Measurements from ENCODE around the gene SNRPD1. TPM values are rescaled to one million over a fixed set of nuclear protein-coding genes. Genes with fewer than 3 reads are reported as not detected.
"Not testable (repeated sequence)": the region's sequence is repeated elsewhere in the genome, so short reads cannot be mapped to it uniquely, and the experiment has no call there.

Gene SNRPD1
- polyA plus RNA-seq, 1 donor = 86.0 TPM

DNA sequence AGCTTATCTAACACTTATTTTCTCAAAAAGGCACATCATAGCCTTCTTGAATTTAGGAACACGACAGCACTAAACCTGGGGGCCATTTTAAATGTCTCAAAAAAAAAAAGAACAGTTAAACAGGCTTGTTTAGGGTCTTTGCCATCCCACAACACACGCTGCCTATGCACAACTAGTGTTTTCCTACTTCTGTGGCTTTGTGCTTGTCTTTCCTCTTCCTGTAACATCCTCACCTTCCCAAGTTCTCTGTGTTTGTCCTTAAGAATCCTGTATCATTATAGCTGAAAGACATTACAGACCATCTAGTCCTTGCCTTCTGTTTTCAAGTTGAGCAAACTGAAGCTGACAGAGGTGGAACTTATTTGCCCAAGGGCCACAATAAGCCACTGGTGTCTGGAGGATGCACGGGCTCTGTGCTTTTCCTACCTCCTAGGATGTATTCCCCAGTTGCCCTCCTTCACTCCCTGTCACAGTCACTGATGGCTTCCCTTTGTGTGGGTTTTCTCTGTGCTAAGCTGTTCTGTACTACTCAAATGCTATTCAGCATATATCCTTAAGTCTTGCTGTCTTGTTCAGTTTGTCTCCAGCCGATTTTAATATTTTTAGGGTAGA lies 22.6 kb downstream of the SNRPD1 start:
- WGBS (ENCODE audit: insufficient coverage, low lambda C conversion rate) = 84% methylated on average over 2 of the region's 4 CpGs
- Histone ChIP-seq H3K4me1 (ENCODE audit: control insufficient read depth, insufficient read depth, low read length) (no peaks in the 10 kb centered on the region), H3K27me3 (ENCODE audit: control insufficient read depth, insufficient read depth, low read length) (no peaks in the 10 kb centered on the region), H3K36me3 (ENCODE audit: control insufficient read depth, insufficient read depth, low read length) (peaks cover 15% of the 10 kb centered on the region), H3K4me3 (ENCODE audit: low read length) (no peak overlapping the region), H3K9me3 (ENCODE audit: control insufficient read depth, low read depth, low read length) (no peaks in the 10 kb centered on the region), H3K27ac (ENCODE audit: low read length) (no peak overlapping the region)
- no peak for DNase-seq

DNA sequence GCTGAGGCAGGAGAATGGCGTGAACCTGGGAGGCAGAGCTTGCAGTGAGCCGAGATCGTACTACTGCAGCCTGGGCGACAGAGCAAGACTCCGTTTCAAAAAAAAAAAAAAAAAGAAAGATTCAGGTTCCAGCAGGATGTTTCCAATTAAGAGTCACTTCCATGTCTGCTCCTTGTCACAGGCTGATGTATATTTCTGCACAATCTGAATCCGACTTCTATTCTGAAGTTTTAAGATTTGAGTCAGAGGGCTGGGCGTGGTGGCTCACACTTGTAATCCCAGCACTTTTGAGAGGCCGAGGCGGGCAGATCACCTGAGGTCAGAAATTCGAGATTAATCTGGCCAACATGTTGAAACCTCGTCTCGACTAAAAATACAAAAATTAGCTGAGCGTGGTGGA lies 24.7 kb downstream of the SNRPD1 start:
- no peak overlapping the region for H3K4me3 ChIP-seq (ENCODE audit: low read length)
- H3K9me3 ChIP-seq (ENCODE audit: control insufficient read depth, low read depth, low read length) = no peaks in the 10 kb centered on the region
- WGBS (ENCODE audit: insufficient coverage, low lambda C conversion rate) = 90% methylated on average over 2 of the region's 13 CpGs
- H3K27ac ChIP-seq (ENCODE audit: low read length) = no peak overlapping the region
- H3K27me3 ChIP-seq (ENCODE audit: control insufficient read depth, insufficient read depth, low read length) = no peaks in the 10 kb centered on the region
- no peak for DNase-seq
- no peaks in the 10 kb centered on the region for H3K4me1 ChIP-seq (ENCODE audit: control insufficient read depth, insufficient read depth, low read length)
- H3K36me3 ChIP-seq (ENCODE audit: control insufficient read depth, insufficient read depth, low read length) = peaks cover 4% of the 10 kb centered on the region

DNA sequence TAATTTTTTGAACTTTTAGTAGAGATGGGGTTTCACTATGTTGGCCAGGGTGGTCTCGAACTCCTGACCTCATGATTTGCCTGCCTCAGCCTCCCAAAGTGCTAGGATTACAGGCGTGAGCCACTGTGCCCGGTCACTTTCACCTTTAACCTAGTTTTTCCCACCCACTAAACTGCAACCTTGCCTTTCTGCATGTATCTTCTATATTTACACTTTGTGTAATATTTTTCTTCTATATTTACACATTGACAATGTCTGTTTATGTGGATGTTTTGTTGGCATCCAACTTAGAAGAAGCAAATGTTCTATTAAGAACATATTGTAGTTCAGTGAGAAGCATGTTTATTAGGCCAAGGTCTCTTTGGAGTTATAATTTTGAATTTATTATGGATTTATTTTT lies 26.7 kb downstream of the SNRPD1 start:
- Histone ChIP-seq H3K4me3 (ENCODE audit: low read length) (no peak overlapping the region), H3K27ac (ENCODE audit: low read length) (no peak overlapping the region), H3K4me1 (ENCODE audit: control insufficient read depth, insufficient read depth, low read length) (no peaks in the 10 kb centered on the region), H3K9me3 (ENCODE audit: control insufficient read depth, low read depth, low read length) (no peaks in the 10 kb centered on the region), H3K27me3 (ENCODE audit: control insufficient read depth, insufficient read depth, low read length) (no peaks in the 10 kb centered on the region), H3K36me3 (ENCODE audit: control insufficient read depth, insufficient read depth, low read length) (no peaks in the 10 kb centered on the region)
- DNase-seq = no peak
- WGBS (ENCODE audit: insufficient coverage, low lambda C conversion rate) = no CpG with 5 or more reads among the region's 3 CpGs

DNA sequence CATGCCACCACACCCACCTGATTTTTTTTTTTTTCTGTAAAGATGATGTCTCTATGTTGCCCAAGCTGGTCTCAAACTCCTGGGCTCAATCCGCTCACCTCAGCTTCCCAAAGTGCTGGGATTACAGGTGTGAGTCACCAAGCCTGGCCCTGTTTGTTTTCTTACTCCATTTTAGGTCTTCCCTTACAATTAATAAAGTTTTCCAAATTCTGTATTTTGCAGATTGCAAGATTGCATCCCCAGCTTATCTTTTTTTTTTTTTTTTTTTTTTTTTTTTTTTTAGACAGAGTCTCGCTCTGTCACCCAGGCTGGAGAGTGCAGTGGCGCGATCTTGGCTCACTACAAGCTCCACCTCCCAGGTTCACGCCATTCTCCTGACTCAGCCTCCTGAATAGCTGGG lies 28.3 kb downstream of the SNRPD1 start:
- H3K4me3 ChIP-seq (ENCODE audit: low read length); H3K27ac ChIP-seq (ENCODE audit: low read length); DNase-seq; H3K27me3 ChIP-seq (ENCODE audit: control insufficient read depth, insufficient read depth, low read length); H3K36me3 ChIP-seq (ENCODE audit: control insufficient read depth, insufficient read depth, low read length); H3K9me3 ChIP-seq (ENCODE audit: control insufficient read depth, low read depth, low read length); H3K4me1 ChIP-seq (ENCODE audit: control insufficient read depth, insufficient read depth, low read length): not testable (repeated sequence)
- WGBS (ENCODE audit: insufficient coverage, low lambda C conversion rate) = no CpG with 5 or more reads among the region's 5 CpGs

DNA sequence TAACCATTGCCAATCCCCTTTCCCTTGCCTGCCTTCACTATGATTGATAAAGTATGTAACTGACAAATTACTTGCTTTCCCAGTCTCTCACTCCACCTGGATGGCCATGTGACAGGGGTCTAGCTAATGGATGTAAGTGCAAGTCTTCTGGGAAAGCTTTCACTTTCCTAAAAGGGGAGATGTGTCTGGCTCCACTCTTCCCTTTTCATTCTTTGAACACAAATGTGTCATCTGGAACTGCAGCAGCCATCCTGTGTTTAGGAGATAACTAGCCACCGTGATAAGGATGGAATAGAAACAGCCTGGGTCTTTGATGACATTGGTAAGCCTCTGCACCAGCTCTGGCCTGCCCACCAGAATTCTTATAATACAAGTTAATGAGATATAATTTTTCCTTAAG lies 38.2 kb downstream of the SNRPD1 start:
- Histone ChIP-seq H3K27ac (ENCODE audit: low read length) (no peak overlapping the region), H3K27me3 (ENCODE audit: control insufficient read depth, insufficient read depth, low read length) (no peaks in the 10 kb centered on the region), H3K4me1 (ENCODE audit: control insufficient read depth, insufficient read depth, low read length) (no peaks in the 10 kb centered on the region), H3K4me3 (ENCODE audit: low read length) (no peak overlapping the region), H3K9me3 (ENCODE audit: control insufficient read depth, low read depth, low read length) (no peaks in the 10 kb centered on the region), H3K36me3 (ENCODE audit: control insufficient read depth, insufficient read depth, low read length) (peaks cover 11% of the 10 kb centered on the region)
- DNase-seq = no peak
- no CpG with 5 or more reads among the region's 1 CpG for WGBS (ENCODE audit: insufficient coverage, low lambda C conversion rate)

DNA sequence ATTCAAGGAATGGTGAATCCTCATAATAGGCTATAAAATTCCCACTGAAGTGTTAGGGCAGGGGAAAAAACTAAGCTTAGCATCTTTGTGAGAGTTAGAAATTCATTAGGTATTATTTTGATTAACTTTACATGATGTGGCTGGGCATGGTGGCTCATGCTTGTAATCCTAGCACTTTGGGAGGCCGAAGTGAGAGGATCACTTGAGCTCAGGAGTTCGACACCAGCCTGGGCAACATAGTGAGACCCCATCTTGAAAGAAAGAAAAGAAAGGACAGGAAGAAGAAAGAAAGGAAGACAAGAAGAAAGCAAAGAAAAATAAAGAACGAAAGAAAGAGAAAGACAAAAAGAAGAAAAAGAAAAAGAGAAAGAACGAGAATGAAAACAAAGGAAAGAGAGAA lies 40.0 kb downstream of the SNRPD1 start:
- H3K9me3 ChIP-seq (ENCODE audit: control insufficient read depth, low read depth, low read length) = no peaks in the 10 kb centered on the region
- H3K4me1 ChIP-seq (ENCODE audit: control insufficient read depth, insufficient read depth, low read length) = no peaks in the 10 kb centered on the region
- no peaks in the 10 kb centered on the region for H3K27me3 ChIP-seq (ENCODE audit: control insufficient read depth, insufficient read depth, low read length)
- H3K36me3 ChIP-seq (ENCODE audit: control insufficient read depth, insufficient read depth, low read length) = peaks cover 11% of the 10 kb centered on the region
- no peak for DNase-seq
- H3K4me3 ChIP-seq (ENCODE audit: low read length) = no peak overlapping the region
- no peak overlapping the region for H3K27ac ChIP-seq (ENCODE audit: low read length)
- WGBS (ENCODE audit: insufficient coverage, low lambda C conversion rate) = 100% methylated on average over 4 of the region's 4 CpGs

DNA sequence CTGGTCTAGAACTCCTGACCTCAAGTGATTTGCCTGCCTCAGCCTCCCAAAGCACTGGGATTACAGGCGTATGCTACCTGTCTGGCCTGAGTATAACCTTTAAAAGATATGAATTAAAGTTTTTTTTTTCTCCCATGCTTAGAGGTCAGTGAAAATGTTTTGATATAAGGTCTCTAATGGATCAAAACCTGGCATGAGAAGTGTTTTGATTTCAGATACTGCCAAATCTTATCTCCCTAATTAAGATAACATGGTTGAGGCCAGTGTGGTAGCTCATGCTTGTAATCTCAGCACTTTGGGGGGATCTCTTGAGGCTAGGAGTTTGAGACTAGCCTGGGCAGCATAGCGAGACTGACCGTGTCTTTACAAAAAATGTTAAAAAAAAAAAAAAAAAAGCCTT lies 41.2 kb downstream of the SNRPD1 start:
- no peaks in the 10 kb centered on the region for H3K9me3 ChIP-seq (ENCODE audit: control insufficient read depth, low read depth, low read length)
- H3K27ac ChIP-seq (ENCODE audit: low read length) = no peak overlapping the region
- no peak for DNase-seq
- H3K36me3 ChIP-seq (ENCODE audit: control insufficient read depth, insufficient read depth, low read length) = peaks cover 14% of the 10 kb centered on the region
- WGBS (ENCODE audit: insufficient coverage, low lambda C conversion rate) = no CpG with 5 or more reads among the region's 3 CpGs
- no peak overlapping the region for H3K4me3 ChIP-seq (ENCODE audit: low read length)
- H3K27me3 ChIP-seq (ENCODE audit: control insufficient read depth, insufficient read depth, low read length) = no peaks in the 10 kb centered on the region
- no peaks in the 10 kb centered on the region for H3K4me1 ChIP-seq (ENCODE audit: control insufficient read depth, insufficient read depth, low read length)

DNA sequence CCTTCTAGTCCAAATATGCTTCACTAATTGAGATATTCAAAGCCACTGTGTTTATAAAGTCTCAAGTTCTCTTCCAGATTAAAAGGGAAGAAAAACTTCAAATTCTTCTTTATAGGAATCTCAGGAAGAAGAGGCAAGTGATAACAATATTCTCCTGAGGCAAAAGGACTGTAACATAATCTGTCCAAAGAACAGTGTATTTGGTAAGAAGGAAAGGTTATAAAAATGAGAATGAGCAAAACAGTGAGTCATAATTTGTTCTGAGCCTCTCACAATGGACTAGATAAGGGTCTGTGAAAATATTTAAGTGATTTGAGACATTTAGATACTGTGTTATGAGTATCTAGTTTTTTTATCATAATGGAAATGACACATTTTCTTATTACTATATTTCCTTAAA lies 44.3 kb downstream of the SNRPD1 start:
- Histone ChIP-seq H3K27me3 (ENCODE audit: control insufficient read depth, insufficient read depth, low read length) (no peaks in the 10 kb centered on the region), H3K27ac (ENCODE audit: low read length) (no peak overlapping the region), H3K9me3 (ENCODE audit: control insufficient read depth, low read depth, low read length) (no peaks in the 10 kb centered on the region), H3K4me1 (ENCODE audit: control insufficient read depth, insufficient read depth, low read length) (no peaks in the 10 kb centered on the region), H3K4me3 (ENCODE audit: low read length) (no peak overlapping the region), H3K36me3 (ENCODE audit: control insufficient read depth, insufficient read depth, low read length) (peaks cover 9% of the 10 kb centered on the region)
- no peak for DNase-seq

DNA sequence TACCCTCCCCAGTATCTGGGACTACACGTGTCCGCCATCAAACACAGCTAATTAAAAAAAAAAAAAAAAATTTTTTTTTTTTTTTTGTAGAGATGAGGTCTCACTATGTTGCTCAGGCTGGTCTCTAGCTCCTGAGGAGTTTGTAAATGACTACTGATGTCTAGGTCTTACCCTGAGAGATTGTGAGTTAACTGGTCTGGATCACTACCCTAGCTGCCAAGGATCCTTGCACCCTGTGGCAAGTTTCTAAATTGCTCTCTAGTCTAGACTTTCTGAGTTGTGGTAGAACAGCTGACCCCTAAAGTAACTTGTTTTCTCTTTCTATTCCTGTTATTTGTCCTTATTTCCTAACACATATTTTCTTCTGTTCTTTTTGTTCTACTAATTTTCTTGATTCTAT lies 48.0 kb downstream of the SNRPD1 start:
- WGBS (ENCODE audit: insufficient coverage, low lambda C conversion rate) = no CpG with 5 or more reads among the region's 2 CpGs
- DNase-seq = no peak
- H3K4me3 ChIP-seq (ENCODE audit: low read length) = no peak overlapping the region
- H3K4me1 ChIP-seq (ENCODE audit: control insufficient read depth, insufficient read depth, low read length) = no peaks in the 10 kb centered on the region
- no peaks in the 10 kb centered on the region for H3K27me3 ChIP-seq (ENCODE audit: control insufficient read depth, insufficient read depth, low read length)
- no peak overlapping the region for H3K27ac ChIP-seq (ENCODE audit: low read length)
- no peaks in the 10 kb centered on the region for H3K9me3 ChIP-seq (ENCODE audit: control insufficient read depth, low read depth, low read length)
- peaks cover 16% of the 10 kb centered on the region for H3K36me3 ChIP-seq (ENCODE audit: control insufficient read depth, insufficient read depth, low read length)

DNA sequence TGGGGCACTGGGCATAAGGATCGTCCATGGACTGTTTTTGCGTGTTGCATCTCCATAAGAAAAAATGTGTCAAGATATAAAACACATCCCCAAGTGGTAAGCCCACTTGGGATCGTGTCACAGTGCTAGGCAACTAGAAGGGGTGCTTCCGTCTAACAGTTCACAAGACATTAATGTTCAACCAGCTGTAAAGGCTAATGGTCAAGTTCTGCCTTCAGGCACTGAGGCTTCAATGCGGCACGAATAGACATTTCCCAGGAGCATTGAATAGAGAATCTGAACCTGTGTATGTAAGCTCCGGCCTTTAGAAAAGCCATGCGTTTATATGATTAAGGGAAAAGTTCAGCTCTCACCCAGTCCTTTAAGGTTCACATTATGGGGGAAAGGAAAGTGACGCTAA lies 50.5 kb downstream of the SNRPD1 start:
- no peak for DNase-seq
- no peak overlapping the region for H3K27ac ChIP-seq (ENCODE audit: low read length)
- no peaks in the 10 kb centered on the region for H3K27me3 ChIP-seq (ENCODE audit: control insufficient read depth, insufficient read depth, low read length)
- H3K4me3 ChIP-seq (ENCODE audit: low read length) = no peak overlapping the region
- no peaks in the 10 kb centered on the region for H3K4me1 ChIP-seq (ENCODE audit: control insufficient read depth, insufficient read depth, low read length)
- H3K9me3 ChIP-seq (ENCODE audit: control insufficient read depth, low read depth, low read length) = no peaks in the 10 kb centered on the region
- WGBS (ENCODE audit: insufficient coverage, low lambda C conversion rate) = 100% methylated on average over 2 of the region's 9 CpGs
- peaks cover 16% of the 10 kb centered on the region for H3K36me3 ChIP-seq (ENCODE audit: control insufficient read depth, insufficient read depth, low read length)

DNA sequence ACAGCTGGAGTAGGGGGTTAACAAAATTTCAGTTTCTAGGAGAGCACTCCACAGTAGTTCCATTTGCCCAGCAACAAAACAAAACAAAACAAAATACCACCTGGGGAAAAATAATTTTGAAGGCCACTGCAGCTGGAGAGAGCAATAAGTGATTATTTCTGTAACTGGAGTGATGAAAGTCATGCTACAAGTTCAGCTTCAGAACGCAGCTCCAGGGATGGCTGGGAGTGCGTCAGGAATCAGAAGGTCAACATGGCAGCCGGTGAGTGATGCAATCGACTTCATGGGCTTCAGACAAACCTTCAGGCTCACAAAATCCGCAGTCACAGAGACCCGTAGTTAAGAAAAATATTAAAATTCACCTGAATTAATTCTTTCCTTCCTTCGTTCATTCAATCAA lies 51.5 kb downstream of the SNRPD1 start:
- H3K4me3 ChIP-seq (ENCODE audit: low read length) = no peak overlapping the region
- peaks cover 3% of the 10 kb centered on the region for H3K4me1 ChIP-seq (ENCODE audit: control insufficient read depth, insufficient read depth, low read length)
- H3K36me3 ChIP-seq (ENCODE audit: control insufficient read depth, insufficient read depth, low read length) = peaks cover 13% of the 10 kb centered on the region
- H3K27me3 ChIP-seq (ENCODE audit: control insufficient read depth, insufficient read depth, low read length) = no peaks in the 10 kb centered on the region
- WGBS (ENCODE audit: insufficient coverage, low lambda C conversion rate) = 100% methylated on average over 1 of the region's 7 CpGs
- no peak for DNase-seq
- H3K9me3 ChIP-seq (ENCODE audit: control insufficient read depth, low read depth, low read length) = no peaks in the 10 kb centered on the region
- no peak overlapping the region for H3K27ac ChIP-seq (ENCODE audit: low read length)

Measured in large intestine (tissue), 3 donors.